H9 (cell line): ENCODE measurements around the gene ALKBH4. TPM values are rescaled to one million over a fixed set of nuclear protein-coding genes. Genes with fewer than 3 reads are reported as not detected.

Source experiments
- DNase-seq: peaks from one replicate; pipeline ENCODE4 v3.0.0-alpha.2; 2017
- H2AFZ ChIP-seq: one replicate; pipeline ENCODE4 v1.6.1; 2013; ENCODE audit warnings: mild to moderate bottlenecking, low read length, control low read depth, moderate library complexity
- H2AK5ac ChIP-seq: 2 replicates; pipeline ENCODE4 v1.6.1; 2013; ENCODE audit warnings: low read length, control low read depth, mixed read lengths; ENCODE audit not compliant: insufficient read length
- H2BK120ac ChIP-seq: one replicate; pipeline ENCODE4 v1.6.1; 2013; ENCODE audit warnings: low read depth, mild to moderate bottlenecking, low read length, control low read depth, inconsistent platforms; ENCODE audit not compliant: poor library complexity, severe bottlenecking
- H2BK12ac ChIP-seq: 2 replicates; pipeline ENCODE4 v1.6.1; 2013; ENCODE audit warnings: low read length, control low read depth, mixed read lengths, low read depth; ENCODE audit not compliant: insufficient read length
- H2BK15ac ChIP-seq: 2 replicates; pipeline ENCODE4 v1.6.1; 2013; ENCODE audit warnings: low read depth, low read length, control low read depth
- H2BK20ac ChIP-seq: one replicate; pipeline ENCODE4 v1.6.1; 2013; ENCODE audit warnings: low read depth, mild to moderate bottlenecking, low read length, control low read depth, inconsistent platforms; ENCODE audit not compliant: poor library complexity, severe bottlenecking
- H2BK5ac ChIP-seq: 2 replicates; pipeline ENCODE4 v1.6.1; 2013; ENCODE audit warnings: low read length, control low read depth, mixed read lengths; ENCODE audit not compliant: insufficient read length
- H3K14ac ChIP-seq: 2 replicates; pipeline ENCODE4 v1.6.1; 2013; ENCODE audit warnings: low read length, control low read depth; ENCODE audit not compliant: insufficient read depth
- H3K18ac ChIP-seq: 2 replicates; pipeline ENCODE4 v1.6.1; 2013; ENCODE audit warnings: low read depth, mild to moderate bottlenecking, mixed read lengths, low read length, control low read depth; ENCODE audit not compliant: insufficient read length
- H3K23ac ChIP-seq: 2 replicates; pipeline ENCODE4 v1.6.1; 2013; ENCODE audit warnings: low read length, control low read depth, mixed read lengths, low read depth; ENCODE audit not compliant: insufficient read length
- H3K23me2 ChIP-seq: 2 replicates; pipeline ENCODE4 v1.6.1; 2013; ENCODE audit warnings: low read depth, mild to moderate bottlenecking, mixed read lengths, low read length, control low read depth; ENCODE audit not compliant: insufficient read length, poor library complexity, severe bottlenecking
- H3K27ac ChIP-seq: 2 replicates; pipeline ENCODE4 v1.5.1; 2013; ENCODE audit warnings: low read length, control low read depth, mixed read lengths, low read depth; ENCODE audit not compliant: insufficient read length
- H3K27me3 ChIP-seq: 2 replicates; pipeline ENCODE4 v1.6.1; 2013; ENCODE audit warnings: low read length, control low read depth, inconsistent platforms; ENCODE audit not compliant: insufficient read depth
- H3K4ac ChIP-seq: 2 replicates; pipeline ENCODE4 v1.6.1; 2013; ENCODE audit warnings: low read depth, mild to moderate bottlenecking, control low read depth, inconsistent platforms, low read length, moderate library complexity
- H3K4me1 ChIP-seq: 2 replicates; pipeline ENCODE4 v1.6.1; 2013; ENCODE audit warnings: low read length, control low read depth, inconsistent platforms; ENCODE audit not compliant: insufficient read depth
- H3K4me2 ChIP-seq: 2 replicates; pipeline ENCODE4 v1.6.1; 2013; ENCODE audit warnings: low read length, control low read depth, mixed read lengths; ENCODE audit not compliant: insufficient read length, insufficient read depth
- H3K56ac ChIP-seq: 2 replicates; pipeline ENCODE4 v1.6.1; 2013; ENCODE audit warnings: low read depth, mild to moderate bottlenecking, mixed read lengths, low read length, control low read depth; ENCODE audit not compliant: insufficient read length
- H3K79me1 ChIP-seq: 2 replicates; pipeline ENCODE4 v1.6.1; 2013; ENCODE audit warnings: low read depth, mild to moderate bottlenecking, moderate library complexity, low read length, control low read depth, inconsistent platforms; ENCODE audit not compliant: insufficient read depth, poor library complexity, severe bottlenecking
- H3K79me2 ChIP-seq: 2 replicates; pipeline ENCODE4 v1.6.1; 2013; ENCODE audit warnings: low read length, control low read depth, inconsistent platforms; ENCODE audit not compliant: insufficient read depth
- H3K9ac ChIP-seq: 2 replicates; pipeline ENCODE4 v1.6.1; 2013; ENCODE audit warnings: low read length, control low read depth, mixed read lengths; ENCODE audit not compliant: insufficient read length; ENCODE audit errors: extremely low read depth
- H3K9me3 ChIP-seq: one replicate; pipeline ENCODE4 v1.6.1; 2013; ENCODE audit warnings: low read depth, low read length, inconsistent platforms; ENCODE audit not compliant: control insufficient read depth
- H3T11ph ChIP-seq: one replicate; pipeline ENCODE4 v1.6.1; 2013; ENCODE audit warnings: mild to moderate bottlenecking, low read length, control low read depth, inconsistent platforms
- H4K20me1 ChIP-seq: one replicate; pipeline ENCODE4 v1.6.1; 2013; ENCODE audit not compliant: control insufficient read depth, insufficient read length, insufficient read depth
- H4K5ac ChIP-seq: 2 replicates; pipeline ENCODE4 v1.6.1; 2013; ENCODE audit warnings: low read depth, mild to moderate bottlenecking, mixed read lengths, low read length, control low read depth; ENCODE audit not compliant: insufficient read length
- H4K8ac ChIP-seq: replicated peaks from 2 replicates; pipeline ENCODE4 v1.6.1; 2013; ENCODE audit warnings: low read length, control low read depth, mixed read lengths, low read depth; ENCODE audit not compliant: insufficient read length
- H4K91ac ChIP-seq: 2 replicates; pipeline ENCODE4 v1.6.1; 2013; ENCODE audit warnings: low read depth, mild to moderate bottlenecking, moderate library complexity, mixed read lengths, low read length, control low read depth; ENCODE audit not compliant: insufficient read length
- H3K27ac Mint-ChIP-seq, 3 experiments: 2 replicates in 2 of 3; 3 replicates in 1 of 3; pipeline ENCODE4 v1.8.0; 2020 to 2021; ENCODE audit warnings: mixed read lengths in 3 of 3, mild to moderate bottlenecking in 1 of 3, moderate library complexity in 1 of 3
- H3K27me3 Mint-ChIP-seq: 2 replicates; pipeline ENCODE4 v1.8.0; 2021; ENCODE audit warnings: low read depth, mild to moderate bottlenecking, moderate library complexity, mixed read lengths
- H3K36me3 Mint-ChIP-seq, 3 experiments: 2 replicates in 2 of 3; 3 replicates in 1 of 3; pipeline ENCODE4 v1.8.0; 2020 to 2021; ENCODE audit warnings: low read depth in 3 of 3, mixed read lengths in 3 of 3; ENCODE audit not compliant: insufficient read depth in 1 of 3
- H3K4me1 Mint-ChIP-seq, 2 experiments: 2 replicates each; pipeline ENCODE4 v1.8.0; 2020; ENCODE audit warnings: mixed read lengths in 2 of 2
- H3K4me3 Mint-ChIP-seq, 2 experiments: 2 replicates in 1 of 2; 3 replicates in 1 of 2; pipeline ENCODE4 v1.8.0; 2020 to 2021; ENCODE audit warnings: mild to moderate bottlenecking in 2 of 2, mixed read lengths in 2 of 2, moderate library complexity in 1 of 2
- H3K9me3 Mint-ChIP-seq, 2 experiments: 2 replicates in 1 of 2; 3 replicates in 1 of 2; pipeline ENCODE4 v1.8.0; 2020; ENCODE audit warnings: mild to moderate bottlenecking in 2 of 2, mixed read lengths in 2 of 2, moderate library complexity in 1 of 2
- WGBS: extraction: QIAGEN DNeasy Blood & Tissue Kit; methylation state at CpG from one replicate; pipeline ENCODE4 v1.1.7; 2013; ENCODE audit warnings: missing lambda C conversion rate, low lambda C conversion rate, mixed read lengths; ENCODE audit not compliant: insufficient read length; ENCODE audit errors: extremely low coverage; 5-methylcytosine and 5-hydroxymethylcytosine counted together
- total RNA-seq: library from RNA; stranded (reverse); gene quantifications from 2 replicates; pipeline ENCODE4 v1.2.1, GENCODE V29; 2021
- TF ChIP-seq, protein P1 (sequence below): fragments of 200-600 bp; sonication (generic); conservative IDR thresholded peaks from 3 replicates; pipeline ENCODE4 v1.8.0; 2021; ENCODE audit warnings: antibody characterized with exemption, mild to moderate bottlenecking

Gene ALKBH4
- total RNA-seq, 1 experiment from 2014 or later, result 23.9 TPM

DNA sequence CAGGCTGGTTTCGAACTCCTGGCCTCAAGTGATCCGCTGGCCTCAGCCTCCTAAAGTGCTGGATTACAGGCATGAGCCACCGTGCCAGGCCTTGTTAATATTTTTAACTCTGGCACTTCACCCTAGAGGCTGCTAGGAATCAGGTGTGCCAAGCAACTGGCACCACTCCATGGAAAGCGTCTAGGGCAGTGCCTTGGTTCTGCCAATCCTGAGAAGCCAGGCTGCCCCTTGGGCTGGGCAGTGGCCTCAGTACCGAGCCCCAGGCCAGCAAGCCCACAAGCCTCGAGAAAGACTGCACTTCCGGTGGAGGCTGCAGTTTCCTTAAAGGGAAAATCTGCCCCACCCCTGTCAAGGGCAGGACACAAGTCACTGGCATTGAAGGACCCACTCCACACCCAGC lies 11.3 kb downstream of the ALKBH4 start:
- H3K4ac ChIP-seq, result no peak overlapping the region
- H3K14ac ChIP-seq, result no peak overlapping the region
- no peak overlapping the region for H2BK15ac ChIP-seq
- no peak overlapping the region for H3K9ac ChIP-seq
- no peak overlapping the region for H4K8ac ChIP-seq
- H2BK120ac ChIP-seq, result no peak overlapping the region
- WGBS, result no CpG with 5 or more reads among the region's 7 CpGs
- peaks cover 7 to 9% of the 10 kb centered on the region in 2 experiments for H3K4me1 Mint-ChIP-seq
- no peak overlapping the region for H2BK5ac ChIP-seq
- no peak overlapping the region for H2AK5ac ChIP-seq
- no peak overlapping the region for H4K5ac ChIP-seq
- H3K4me3 Mint-ChIP-seq, result no peak overlapping the region
- H3K27ac ChIP-seq, result no peak overlapping the region
- DNase-seq, result no peak
- no peaks in the 10 kb centered on the region for H3K9me3 Mint-ChIP-seq
- H4K91ac ChIP-seq, result no peak overlapping the region
- no peak overlapping the region for H2AFZ ChIP-seq
- H2BK20ac ChIP-seq, result no peak overlapping the region
- H2BK12ac ChIP-seq, result no peak overlapping the region
- H3K56ac ChIP-seq, result no peak overlapping the region
- TF ChIP-seq, protein P1, sequence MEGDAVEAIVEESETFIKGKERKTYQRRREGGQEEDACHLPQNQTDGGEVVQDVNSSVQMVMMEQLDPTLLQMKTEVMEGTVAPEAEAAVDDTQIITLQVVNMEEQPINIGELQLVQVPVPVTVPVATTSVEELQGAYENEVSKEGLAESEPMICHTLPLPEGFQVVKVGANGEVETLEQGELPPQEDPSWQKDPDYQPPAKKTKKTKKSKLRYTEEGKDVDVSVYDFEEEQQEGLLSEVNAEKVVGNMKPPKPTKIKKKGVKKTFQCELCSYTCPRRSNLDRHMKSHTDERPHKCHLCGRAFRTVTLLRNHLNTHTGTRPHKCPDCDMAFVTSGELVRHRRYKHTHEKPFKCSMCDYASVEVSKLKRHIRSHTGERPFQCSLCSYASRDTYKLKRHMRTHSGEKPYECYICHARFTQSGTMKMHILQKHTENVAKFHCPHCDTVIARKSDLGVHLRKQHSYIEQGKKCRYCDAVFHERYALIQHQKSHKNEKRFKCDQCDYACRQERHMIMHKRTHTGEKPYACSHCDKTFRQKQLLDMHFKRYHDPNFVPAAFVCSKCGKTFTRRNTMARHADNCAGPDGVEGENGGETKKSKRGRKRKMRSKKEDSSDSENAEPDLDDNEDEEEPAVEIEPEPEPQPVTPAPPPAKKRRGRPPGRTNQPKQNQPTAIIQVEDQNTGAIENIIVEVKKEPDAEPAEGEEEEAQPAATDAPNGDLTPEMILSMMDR, result no peak
- no peak overlapping the region for H3T11ph ChIP-seq
- no peaks in the 10 kb centered on the region for H3K79me2 ChIP-seq
- peaks cover 7 to 23% (median 23%) of the 10 kb centered on the region in 3 experiments; a peak in 6 of 7 replicates for H3K36me3 Mint-ChIP-seq
- no peak overlapping the region for H3K4me2 ChIP-seq
- H3K79me1 ChIP-seq, result no peaks in the 10 kb centered on the region
- no peak overlapping the region for H3K27ac Mint-ChIP-seq
- H3K23me2 ChIP-seq, result no peaks in the 10 kb centered on the region
- no peak overlapping the region for H3K23ac ChIP-seq
- no peak overlapping the region for H3K18ac ChIP-seq
- no peaks in the 10 kb centered on the region for H3K27me3 ChIP-seq
- no peaks in the 10 kb centered on the region for H3K4me1 ChIP-seq
- H3K27me3 Mint-ChIP-seq, result no peaks in the 10 kb centered on the region; the same call in 1 of the 2 replicates
- no peaks in the 10 kb centered on the region for H4K20me1 ChIP-seq
- no peaks in the 10 kb centered on the region for H3K9me3 ChIP-seq
